Inferior parietal cortex (tissue), 1 donor: ENCODE results near the gene PSMG3.

Experiments
- DNase-seq: peaks from one replicate; pipeline ENCODE4 v3.0.0-alpha.2; 2016; ENCODE audit errors: extremely low spot score

PSMG3 gene

DNA sequence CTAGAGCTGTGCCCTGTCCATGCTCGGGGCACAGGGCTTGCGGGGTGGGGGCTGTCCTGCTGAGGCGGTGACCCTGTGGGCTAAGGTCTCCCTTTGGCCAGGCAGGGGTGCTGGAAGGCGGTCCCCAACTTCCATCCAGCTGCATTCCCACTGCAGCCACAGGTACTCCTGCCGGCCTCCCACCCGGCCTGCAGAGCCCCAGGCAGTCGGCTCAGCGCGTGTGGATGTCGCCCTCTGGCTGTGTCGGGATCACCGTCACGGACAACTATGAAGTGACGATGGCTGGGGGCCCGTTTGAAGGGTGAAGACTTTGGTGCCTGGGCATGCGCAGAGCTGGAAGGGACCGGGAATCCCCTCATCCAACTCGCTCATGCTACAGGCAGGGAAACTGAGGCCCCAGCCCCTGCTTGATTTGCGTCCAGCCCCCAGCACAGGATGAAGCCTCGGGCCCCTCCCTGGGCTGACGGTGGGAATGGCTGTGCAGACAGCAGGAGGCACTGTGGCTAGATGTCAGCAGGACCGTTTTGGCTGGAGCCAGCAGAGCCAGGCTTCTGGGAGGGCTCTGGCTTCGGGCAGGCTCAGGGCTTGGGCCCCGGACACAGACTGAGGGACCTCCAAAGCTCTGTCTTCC lies 11.5 kb downstream of the PSMG3 start:
- DNase-seq: no peak

DNA sequence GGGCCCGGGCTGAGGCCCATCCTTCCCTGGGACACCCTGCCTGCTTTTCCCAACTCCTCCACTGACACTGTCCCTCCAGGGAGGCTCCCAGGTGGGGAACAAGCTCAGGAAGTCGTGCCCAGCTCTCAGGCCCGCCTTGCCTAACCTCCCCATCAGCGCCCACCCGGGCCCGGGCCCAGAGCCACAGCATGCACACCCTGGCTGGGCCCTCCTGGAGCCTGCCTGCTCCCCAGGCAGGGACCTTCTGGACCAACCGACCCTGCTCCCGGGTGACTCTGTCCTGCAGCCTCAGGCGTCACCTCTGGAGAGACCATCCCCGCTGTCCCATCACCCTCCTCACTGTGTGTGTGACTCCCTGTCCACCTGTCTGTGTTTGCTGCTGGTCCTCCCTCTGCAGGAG lies 12.1 kb downstream of the PSMG3 start:
- no peak for DNase-seq

DNA sequence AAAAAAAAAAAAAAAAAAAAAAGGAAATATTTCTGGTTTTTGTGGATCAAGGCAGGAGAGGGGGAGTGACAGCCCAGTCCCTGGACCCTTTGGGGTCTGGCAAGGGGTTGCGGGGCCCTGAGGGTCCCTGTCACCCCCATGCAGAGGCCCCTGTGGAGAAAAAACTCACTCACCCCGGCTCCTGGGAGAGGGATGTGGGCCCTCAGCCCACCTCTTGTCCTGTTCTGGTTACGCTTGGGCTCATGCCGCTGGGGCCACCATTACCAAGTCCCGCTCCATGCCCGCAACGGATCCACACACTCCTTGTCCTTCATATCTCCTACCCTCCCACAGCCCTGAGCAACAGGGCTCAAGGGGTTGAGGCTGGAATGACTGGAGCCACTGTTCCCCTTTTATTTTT lies 12.8 kb downstream of the PSMG3 start:
- DNase-seq: no peak

DNA sequence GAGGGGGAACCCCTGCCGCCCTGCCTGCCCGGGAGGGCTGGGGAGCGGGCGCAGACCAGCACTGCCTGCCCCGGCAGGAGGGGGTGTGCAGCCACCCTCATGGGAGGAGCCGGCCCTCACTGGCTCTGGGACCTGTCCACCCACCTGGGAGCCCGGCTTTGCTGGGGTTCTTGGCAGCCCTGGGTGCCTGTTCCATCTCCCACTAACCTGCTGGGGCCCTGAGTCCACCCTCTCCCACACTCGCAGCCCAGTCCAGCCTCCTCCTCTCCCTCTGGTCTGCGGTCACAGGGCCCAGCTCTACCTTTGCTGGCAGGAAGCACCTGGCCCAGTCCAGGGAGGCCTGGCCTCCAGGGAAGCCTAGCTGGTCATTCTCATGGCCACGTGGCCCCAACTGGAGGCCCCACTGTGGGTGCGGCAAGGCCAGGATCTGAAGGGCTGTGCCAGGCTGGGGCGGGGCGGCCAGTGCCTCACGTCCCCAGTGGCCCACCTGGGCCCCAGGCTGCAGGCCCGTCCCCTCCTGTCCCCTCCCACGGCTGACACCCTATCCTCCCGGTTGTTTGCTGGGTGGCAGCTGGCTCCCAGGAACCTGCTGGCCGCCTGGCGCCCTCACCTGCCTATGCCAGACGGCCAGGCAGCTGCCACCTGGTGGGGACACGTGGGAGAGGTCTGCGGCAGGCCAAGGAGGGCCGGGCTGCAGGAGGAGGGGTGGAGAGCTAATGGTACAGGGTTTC lies 13.9 kb downstream of the PSMG3 start, which contains the start of gene TMEM184A:
TMEM184A (minus strand) TSS at position 393 of the 731 bp plus-strand sequence. CDS start 721 bp downstream, outside the sequence.
- DNase-seq: no peak

DNA sequence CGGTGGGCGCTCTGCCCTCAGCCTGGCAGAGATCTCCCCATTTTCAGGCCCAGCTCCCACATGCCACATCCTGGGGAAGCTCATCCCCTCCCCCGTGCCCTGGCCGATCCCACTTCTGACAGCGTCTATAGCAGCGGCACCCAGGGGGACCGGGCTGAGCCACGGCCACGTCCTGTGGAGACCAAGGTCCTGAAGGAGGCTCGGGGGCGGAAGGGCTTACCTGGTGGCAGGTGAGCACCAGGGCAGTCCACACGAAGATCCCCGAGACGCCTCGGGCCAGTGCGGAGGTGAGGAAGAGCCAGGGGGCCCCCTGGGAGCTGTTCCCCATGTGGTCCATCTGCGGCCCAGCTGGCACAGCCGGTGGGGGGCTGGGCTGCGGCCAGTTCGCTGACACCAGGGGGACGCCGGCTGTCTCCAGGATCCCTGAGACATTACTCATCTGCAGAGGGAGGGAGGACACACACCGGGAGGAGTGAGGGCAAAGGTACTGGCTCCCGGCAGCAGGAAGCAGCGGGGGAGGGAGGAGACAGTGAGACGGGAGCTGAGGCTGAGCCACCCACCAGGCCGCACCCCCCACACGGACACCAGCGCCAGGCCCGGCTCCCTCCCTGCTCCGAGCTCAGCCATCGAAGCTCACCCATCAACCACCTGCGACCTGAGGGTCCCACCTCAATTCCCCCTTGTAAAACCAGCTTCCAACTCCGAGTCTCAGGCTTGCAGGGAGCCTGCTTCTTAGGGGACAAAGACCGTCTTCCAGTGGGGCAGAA lies 14.6 kb downstream of the PSMG3 start:
- no peak for DNase-seq

DNA sequence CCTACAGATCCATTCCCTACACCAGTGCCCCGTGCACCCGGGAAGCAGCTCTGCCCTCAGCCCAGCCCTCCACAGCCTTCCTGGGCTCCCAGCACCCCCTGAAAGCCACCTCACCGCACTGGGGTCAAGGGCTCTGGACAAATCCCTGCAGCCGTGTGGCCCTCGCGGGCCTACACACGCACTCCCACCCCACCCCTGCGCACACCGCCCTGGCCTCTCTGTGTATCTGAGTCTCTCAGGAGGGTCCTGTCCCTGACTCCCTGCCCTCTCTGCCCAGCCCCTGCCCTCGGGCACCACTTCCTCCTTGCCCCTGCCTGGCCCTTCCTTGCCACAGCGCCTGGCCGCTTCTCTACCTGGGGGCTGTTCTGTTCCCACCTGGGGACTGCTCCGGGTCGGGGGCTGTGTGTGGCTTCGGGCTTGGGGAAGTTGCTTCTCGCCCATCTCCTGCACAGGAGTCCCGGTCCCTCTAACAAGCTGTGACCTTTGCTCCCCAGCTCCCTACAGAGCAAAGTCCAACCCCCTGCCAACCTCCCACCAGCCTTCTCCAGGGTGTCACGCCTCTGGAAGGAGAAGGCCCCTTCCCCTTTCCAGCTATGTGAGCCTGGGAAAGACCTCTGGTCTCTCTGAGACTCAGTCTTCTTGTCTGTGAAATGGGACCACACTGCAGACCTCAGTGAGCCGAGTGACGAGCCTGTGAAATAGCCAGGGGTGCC lies 15.3 kb downstream of the PSMG3 start:
- DNase-seq: no peak

DNA sequence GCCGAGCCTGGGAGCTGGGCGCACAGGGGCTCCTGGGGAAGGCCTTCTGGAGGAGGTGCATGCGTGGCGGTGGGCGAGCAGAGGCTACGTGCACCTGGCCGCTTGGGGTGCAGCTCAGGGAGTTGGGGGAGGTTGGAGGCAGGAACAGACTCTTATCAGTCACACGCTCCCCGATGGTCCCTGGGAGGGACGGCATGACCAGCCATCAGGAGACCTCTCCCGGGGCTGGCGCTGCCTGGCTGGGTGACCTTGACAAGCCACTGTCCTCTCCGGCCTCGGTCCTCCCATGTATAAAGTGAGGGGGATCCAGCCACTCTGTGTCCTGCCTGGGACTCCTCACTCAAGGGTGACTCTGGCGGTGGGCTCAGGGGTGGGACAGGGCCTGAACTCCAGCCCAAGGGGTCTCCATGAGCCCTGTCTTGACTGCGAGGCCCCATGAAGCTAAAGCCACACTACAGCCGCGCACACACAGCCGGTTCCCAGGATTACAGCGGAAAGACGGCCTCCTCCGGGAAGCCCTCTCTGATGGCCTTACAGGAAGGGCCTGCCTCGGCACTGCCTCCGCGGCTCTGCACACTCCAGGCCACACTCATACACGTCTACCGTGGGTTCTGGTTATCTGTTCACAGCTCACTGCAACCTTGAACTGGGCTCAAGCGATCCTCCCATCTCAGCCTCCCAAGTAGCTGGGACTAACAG lies 16.2 kb downstream of the PSMG3 start:
- no peak for DNase-seq

DNA sequence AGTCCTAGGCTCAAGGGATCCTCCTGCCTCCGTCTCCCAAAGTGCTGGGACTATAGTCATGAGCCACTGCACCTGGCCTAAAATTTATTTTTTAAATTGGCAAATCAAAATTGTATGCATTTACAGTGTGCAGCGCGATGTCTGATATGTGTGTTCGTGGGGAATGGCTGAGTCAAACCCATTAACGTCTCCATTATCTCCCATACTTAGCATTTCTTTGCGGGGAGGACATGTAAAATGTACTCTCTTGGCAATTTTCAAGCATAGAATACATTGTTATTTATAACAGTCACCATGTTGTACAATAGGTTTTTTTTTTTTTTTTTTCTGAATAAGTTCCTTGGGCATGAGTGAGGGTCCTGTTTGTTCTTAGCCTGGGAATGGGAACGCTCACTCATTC lies 17.6 kb downstream of the PSMG3 start:
- no peak for DNase-seq

DNA sequence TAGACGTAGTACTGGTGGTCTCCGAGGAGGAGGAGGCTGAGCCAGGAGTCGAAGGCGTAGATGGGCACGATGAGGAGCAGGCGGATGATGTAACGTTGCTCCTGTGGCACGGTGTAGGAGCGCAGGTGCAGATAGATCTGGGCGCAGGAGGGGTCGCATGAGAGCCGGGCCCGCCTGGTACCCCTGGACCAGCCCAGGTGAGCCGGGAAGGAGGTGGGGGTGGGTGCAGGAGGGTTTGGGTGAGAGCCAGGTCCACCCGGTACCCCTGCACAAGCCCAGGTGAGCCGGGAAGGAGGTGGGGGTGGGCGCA lies 19.0 kb downstream of the PSMG3 start:
- DNase-seq: no peak

DNA sequence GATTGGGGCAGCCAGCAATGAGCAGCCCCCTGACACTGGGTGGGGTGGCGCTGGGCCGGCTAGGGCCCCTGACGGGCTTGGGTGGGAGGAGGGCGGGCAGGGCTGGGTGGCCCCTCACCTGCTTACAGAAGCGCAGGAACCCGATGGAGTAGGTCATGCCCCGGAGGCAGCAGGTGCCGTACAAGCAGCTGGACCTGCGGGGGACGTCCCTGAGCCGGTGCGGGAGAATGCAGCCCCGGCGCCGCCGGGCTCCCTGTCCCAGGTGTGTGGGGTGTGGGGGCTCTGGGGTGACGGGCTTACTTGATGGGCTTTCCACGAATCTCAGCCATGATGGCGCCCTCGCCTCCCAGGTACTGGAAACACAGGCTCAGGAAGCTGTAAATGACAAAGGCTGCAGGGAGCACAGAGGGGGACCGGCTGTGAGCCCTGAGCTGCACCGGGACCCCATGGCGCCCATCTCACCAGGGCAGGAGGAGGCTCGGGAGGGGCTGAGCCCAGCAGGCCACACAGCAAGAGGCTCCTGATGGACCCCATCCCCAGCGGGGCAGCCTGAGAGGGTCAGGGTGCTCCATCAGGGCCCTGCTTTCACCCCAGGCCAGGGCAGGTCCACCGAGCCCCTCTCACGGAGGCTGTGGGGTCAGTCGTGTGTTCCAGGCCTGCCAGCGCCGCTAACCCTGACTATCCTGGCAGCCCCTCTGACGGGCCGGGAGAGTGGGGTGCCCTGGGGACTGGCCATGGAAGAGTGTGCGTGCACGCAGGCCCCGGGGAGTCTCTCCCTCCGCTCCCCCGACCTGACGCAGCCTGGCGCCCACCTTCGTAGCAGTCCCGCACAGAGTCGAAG lies 19.6 kb downstream of the PSMG3 start:
- no peak for DNase-seq

DNA sequence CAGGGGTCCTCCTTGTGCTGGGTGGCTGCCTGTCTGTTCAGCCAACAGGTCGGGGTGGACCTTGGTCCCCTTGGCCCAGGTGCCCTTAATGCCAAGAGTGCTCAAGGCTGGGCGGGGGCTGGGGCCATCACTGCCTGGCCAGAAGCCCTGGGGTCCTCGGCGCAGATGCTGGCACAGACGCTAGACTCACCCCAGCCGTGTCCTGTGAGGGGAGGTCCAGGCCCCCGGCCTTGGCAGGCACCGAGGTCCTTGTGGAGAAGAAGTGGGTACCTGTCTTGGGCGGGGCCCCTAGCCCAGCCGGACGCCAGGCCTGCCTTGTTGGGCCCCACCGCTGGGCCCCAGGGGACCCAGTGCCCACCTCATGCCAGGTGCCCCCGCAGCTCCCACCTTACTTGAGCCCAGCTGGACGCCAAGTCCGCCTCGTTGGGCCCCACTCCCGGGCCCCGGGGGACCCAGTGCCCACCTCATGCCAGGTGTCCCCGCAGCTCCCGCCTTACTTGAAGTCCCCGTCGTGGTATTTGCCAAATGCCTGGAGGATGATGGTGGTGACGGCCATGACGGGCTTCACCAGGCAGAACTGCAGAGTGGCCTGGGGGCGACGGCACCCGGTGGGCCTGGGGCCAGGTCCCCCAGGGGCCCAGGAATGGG lies 20.4 kb downstream of the PSMG3 start:
- no peak for DNase-seq

DNA sequence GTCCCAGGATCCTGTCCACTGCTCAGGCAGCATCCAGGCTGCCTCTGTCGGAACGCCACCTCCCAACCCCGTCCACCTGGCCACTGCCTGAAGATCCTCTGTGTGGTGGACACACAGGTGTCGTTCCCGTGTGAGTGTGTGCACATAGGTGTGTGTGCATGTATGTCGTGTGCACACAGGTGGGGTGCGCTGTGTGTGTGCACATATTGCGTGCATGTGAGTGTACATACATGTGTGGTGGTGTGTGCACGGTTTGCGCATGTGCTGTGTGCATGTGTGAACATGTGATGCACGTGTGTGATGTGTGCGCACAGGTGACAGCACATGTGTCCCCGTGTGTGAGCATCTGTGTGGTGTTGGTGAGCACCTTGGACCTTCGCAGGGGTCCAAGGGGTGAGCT lies 20.9 kb downstream of the PSMG3 start:
- DNase-seq: no peak

DNA sequence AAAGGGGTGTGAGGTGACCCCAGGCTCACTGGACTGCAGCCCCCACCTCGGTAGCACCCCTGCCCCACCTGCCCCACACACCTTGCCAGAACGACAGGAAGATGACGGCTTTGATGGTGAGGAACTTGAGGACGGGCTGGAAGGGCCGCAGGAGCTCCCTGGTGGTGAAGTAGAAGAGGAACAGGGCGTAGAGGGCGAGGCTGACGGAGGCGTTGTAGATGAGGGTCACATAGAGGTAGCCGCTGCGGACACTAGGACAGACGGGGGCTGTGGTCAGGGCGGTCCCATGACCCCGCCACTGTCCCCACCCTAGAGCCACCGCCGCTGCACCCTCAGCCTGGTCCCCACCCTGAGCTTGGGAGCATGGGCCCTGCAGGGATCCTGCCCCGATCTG lies 21.4 kb downstream of the PSMG3 start:
- DNase-seq: no peak

DNA sequence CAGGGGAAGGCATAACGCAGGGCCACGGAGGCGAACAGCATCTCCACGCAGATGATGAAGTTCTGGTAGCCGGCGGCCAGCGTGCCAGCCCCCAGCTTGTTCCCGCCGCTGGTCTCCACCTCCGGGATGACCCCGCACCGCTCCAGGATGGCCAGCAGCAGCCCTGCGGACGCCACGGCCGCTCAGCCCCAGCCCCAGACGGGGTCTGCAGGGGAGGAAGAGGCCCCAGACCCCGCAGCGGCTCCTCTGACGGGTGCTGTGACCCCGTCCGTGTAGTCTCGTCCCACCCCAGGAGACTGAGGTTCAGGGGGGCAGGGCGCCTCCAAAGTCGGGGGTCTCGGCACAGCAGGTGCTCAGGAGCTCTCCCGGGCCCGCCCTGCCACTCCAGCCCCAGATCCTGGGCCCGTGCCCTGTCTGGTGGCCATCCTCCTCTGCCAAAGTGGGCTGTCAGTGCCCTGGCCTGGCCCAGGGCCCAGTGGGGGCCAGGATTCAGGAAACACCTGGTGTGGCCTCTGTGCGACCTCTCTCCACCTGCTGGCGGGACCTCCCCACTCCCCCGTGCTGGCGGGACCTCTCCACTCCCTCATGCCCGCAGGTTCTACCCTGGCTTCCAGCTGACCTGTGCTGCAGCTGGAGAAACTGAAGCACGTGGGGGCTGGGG lies 21.9 kb downstream of the PSMG3 start:
- DNase-seq: no peak

DNA sequence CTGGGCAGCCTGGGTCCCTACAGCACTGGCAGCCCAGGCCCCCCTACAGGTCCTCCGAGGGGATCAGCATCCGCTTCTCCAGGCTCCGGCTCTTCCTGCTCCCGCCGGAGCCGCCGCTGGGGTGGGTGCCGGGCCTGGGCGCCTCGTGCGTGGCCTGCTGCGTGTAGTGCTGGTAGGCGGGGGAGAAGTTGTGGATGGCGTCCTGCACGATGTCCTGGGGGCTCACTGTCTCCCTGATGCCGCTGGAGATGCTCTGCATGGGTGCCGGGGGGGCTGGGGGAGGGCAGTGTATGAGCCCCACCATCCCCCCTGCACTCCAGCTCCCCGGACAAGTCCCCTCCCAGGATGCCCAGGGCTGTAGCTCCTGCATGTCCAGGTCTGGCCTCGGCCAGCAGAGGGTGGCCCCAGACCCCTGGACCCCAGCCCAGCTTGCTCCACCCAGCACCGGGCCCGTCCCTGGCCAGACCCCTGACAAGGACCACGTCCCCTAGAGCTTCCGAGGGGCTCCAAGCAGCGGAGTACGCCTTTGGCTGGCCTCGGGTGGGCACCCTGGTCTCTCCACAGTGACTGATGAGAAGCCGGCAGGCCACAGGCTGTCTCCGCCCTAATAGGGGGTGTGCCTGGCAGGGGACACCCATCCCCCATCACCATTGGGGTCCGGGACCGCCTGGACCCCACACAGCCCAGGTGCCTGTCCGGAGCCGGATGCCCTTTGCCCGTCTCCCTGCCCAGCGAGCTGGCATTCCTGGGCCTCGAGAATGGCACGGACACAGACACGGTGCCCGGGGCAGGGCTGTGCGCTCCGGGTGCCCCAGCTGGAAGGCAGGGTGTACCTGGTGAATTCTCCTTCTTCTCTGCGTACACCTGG lies 22.7 kb downstream of the PSMG3 start:
- DNase-seq: no peak

DNA sequence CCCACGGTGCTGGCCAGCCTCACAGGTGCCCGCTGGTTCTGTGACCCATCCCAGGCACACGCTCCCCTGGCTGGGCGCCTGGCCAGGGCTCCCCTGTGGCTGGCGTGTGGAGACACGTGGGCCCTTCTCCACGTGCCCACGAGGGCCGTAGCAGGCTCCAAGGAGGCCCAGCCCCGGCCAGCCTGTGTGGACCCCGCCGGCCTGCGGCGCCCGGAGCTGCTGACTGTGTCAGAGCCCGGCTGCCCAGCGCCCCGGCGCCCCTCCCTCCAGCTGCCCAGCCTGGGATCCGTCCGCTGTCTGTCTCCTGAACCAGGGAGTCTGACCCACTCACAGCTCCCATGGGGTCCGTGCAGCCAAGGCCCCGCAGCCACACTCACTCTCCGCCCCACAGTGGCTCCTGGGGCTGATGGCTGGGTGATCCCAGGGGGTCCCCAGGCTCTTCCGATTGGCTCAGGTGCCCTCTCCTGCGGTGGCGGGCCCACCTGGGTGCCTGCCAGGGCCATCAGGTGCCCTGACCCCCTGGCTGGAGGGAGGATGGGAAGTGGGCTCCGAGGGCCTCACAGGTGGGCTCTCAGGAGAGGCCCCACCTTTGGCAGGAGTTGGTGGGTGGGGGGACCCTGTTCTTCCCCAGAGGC lies 23.4 kb downstream of the PSMG3 start:
- DNase-seq: no peak

DNA sequence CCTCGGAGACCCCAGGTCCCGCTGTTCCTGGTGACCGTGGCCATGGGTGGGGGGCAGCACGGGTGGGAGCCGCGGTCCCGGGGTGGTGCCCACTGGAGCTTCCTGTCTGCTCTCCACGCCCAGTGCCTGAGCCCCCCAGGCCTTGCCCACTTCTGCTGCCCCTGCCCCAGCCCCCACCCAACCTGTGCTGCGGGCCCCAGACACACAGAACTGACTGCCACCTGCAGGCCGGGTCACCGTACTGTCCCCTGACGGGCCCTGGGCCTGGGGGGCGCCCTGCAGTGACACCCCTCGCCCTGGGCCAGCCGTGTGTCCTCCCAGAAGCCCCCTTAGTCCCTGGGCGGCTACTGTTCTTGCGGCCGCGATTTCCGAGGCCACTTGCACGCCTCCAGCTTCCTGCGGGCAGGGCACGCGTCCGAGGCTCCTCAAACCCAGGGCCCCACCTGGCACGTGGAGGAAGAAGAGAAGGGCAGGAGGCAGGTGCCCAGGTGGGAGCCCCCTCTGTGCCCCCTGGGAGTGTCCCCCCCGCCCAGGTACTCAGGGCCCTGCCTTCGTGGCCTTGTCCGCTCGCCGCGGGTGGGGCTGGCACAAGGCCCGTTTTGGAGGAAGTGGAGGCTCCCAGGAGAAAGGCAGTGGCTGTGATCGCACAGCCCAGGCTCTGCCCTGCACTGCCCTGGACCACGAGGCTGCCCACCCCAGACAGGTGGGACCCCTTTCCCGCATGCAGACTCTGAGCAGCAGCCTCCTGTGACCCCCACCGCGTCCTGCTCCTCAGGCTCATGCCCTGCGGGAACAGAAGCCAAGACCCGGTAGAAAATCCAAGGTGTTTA lies 24.2 kb downstream of the PSMG3 start:
- no peak for DNase-seq
